Ishikawa (cell line): ENCODE results near the gene METRNL.

Source experiments
- EGR1 ChIP-seq: IDR thresholded peaks from 2 replicates; pipeline ENCODE4 v1.6.1; 2012
- USF1 ChIP-seq: IDR thresholded peaks from 2 replicates; pipeline ENCODE4 v1.6.1; 2012
- TF ChIP-seq, protein P1 (sequence below): IDR thresholded peaks from 2 replicates; pipeline ENCODE4 v1.6.1; 2012; ENCODE audit warnings: low read depth, mild to moderate bottlenecking

DNA sequence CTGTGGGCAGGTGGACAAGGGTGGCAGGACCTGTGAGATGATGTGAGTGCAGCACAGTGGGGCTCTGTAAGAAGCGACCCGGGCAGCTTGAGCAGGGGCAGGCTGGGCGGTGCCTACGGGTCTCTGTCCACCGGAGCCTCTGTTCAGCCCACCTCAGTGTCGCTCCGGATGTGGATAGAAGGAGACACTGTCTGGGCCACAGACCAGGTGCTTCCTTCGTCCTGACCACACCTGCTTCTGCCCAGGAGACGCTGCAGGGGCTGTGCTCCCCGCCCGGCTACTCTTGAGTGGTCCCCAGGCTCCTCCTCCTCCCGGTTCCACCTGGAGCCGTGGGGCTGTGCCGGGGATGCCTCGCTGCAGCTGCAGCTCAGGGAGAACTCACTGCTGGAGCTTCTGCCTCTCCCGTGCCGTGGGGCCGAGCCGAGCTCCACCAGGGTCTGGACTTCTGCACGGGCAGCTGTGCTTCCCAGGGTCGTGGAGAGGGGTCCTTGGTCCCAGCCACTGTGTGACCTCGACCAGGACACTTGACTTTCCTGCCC is 21.5 kb downstream of the METRNL start:
- TF ChIP-seq, protein P1, sequence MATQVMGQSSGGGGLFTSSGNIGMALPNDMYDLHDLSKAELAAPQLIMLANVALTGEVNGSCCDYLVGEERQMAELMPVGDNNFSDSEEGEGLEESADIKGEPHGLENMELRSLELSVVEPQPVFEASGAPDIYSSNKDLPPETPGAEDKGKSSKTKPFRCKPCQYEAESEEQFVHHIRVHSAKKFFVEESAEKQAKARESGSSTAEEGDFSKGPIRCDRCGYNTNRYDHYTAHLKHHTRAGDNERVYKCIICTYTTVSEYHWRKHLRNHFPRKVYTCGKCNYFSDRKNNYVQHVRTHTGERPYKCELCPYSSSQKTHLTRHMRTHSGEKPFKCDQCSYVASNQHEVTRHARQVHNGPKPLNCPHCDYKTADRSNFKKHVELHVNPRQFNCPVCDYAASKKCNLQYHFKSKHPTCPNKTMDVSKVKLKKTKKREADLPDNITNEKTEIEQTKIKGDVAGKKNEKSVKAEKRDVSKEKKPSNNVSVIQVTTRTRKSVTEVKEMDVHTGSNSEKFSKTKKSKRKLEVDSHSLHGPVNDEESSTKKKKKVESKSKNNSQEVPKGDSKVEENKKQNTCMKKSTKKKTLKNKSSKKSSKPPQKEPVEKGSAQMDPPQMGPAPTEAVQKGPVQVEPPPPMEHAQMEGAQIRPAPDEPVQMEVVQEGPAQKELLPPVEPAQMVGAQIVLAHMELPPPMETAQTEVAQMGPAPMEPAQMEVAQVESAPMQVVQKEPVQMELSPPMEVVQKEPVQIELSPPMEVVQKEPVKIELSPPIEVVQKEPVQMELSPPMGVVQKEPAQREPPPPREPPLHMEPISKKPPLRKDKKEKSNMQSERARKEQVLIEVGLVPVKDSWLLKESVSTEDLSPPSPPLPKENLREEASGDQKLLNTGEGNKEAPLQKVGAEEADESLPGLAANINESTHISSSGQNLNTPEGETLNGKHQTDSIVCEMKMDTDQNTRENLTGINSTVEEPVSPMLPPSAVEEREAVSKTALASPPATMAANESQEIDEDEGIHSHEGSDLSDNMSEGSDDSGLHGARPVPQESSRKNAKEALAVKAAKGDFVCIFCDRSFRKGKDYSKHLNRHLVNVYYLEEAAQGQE = no peak
- TF ChIP-seq USF1 (no peak), EGR1 (no peak)
